IMR-90 (cell line): ENCODE measurements around the gene CDC37L1. TPM values are rescaled to one million over a fixed set of nuclear protein-coding genes. Genes with fewer than 3 reads are reported as not detected.

Experiments
- ATAC-seq: fragments of 200-7000 bp; cut with Tn5 transposase; 2 replicates; pipeline ENCODE4 v1.9.1; 2020; ENCODE audit warnings: low read depth, mild to moderate bottlenecking, moderate library complexity
- BruUV-seq: library from RNA; stranded (reverse); fragments of 400-500 nt; replicated peaks from 2 replicates; lab custom pipeline; 2021; lab: Mats Ljungman, UMichigan
- CTCF ChIA-PET: fragments of 300-600 bp; formaldehyde crosslinking; extraction: SDS; loops from one replicate; lab custom pipeline; 2021; ENCODE audit warnings: antibody characterized with exemption; lab: Yijun Ruan, JAX
- POLR2A ChIA-PET: fragments of 300-600 bp; sonication (Branson Sonifier 250); formaldehyde crosslinking; loops from one replicate; lab custom pipeline; 2022; ENCODE audit warnings: antibody characterized with exemption; ENCODE audit not compliant: unreplicated experiment; lab: Charles Lee
- DNase-seq: peaks from one replicate; pipeline ENCODE4 v3.0.0; 2013
- H2AFZ ChIP-seq: replicated peaks from 2 replicates; pipeline ENCODE3; 2013; ENCODE audit warnings: low read length, mild to moderate bottlenecking; ENCODE audit not compliant: poor library complexity
- H2AK5ac ChIP-seq: 2 replicates; pipeline ENCODE4 v1.6.1; 2013; ENCODE audit warnings: low read depth, low read length, inconsistent platforms
- H2AK9ac ChIP-seq: replicated peaks from 2 replicates; pipeline ENCODE3; 2013; ENCODE audit warnings: mild to moderate bottlenecking, low read depth, low read length, moderate library complexity; ENCODE audit not compliant: poor library complexity
- H2BK120ac ChIP-seq: 2 replicates; pipeline ENCODE4 v1.6.1; 2013; ENCODE audit warnings: low read depth, low read length, inconsistent platforms
- H2BK15ac ChIP-seq: 3 replicates; pipeline ENCODE4 v1.6.1; 2013; ENCODE audit warnings: low read depth, low read length, inconsistent platforms
- H2BK20ac ChIP-seq: 2 replicates; pipeline ENCODE4 v1.6.1; 2013; ENCODE audit warnings: low read depth, mild to moderate bottlenecking, inconsistent platforms, low read length, moderate library complexity
- H2BK5ac ChIP-seq: 2 replicates; pipeline ENCODE4 v1.6.1; 2013; ENCODE audit warnings: mild to moderate bottlenecking, low read depth, low read length, inconsistent platforms; ENCODE audit not compliant: poor library complexity, severe bottlenecking
- H3K14ac ChIP-seq: replicated peaks from 2 replicates; pipeline ENCODE4 v1.6.1; 2013; ENCODE audit warnings: low read depth, low read length, inconsistent platforms
- H3K18ac ChIP-seq: 2 replicates; pipeline ENCODE4 v1.6.1; 2013; ENCODE audit warnings: low read depth, low read length, control low read depth
- H3K23ac ChIP-seq: 2 replicates; pipeline ENCODE4 v1.6.1; 2013; ENCODE audit warnings: low read depth, low read length, inconsistent platforms
- H3K27ac ChIP-seq: 2 replicates; pipeline ENCODE4 v1.5.1; 2013; ENCODE audit warnings: mild to moderate bottlenecking, control low read depth, low read length; ENCODE audit not compliant: insufficient read depth
- H3K27me3 ChIP-seq: 2 replicates; pipeline ENCODE4 v1.6.1; 2013; ENCODE audit warnings: low read length; ENCODE audit not compliant: control insufficient read depth, insufficient read depth
- H3K36me3 ChIP-seq: 2 replicates; pipeline ENCODE4 v1.6.1; 2013; ENCODE audit warnings: low read length, mixed read lengths; ENCODE audit not compliant: control insufficient read depth, insufficient read depth
- H3K4ac ChIP-seq: 2 replicates; pipeline ENCODE4 v1.6.1; 2013; ENCODE audit warnings: low read depth, low read length, inconsistent platforms
- H3K4me1 ChIP-seq: 2 replicates; pipeline ENCODE4 v1.6.1; 2013; ENCODE audit warnings: low read length, mixed read lengths; ENCODE audit not compliant: control insufficient read depth, insufficient read depth
- H3K4me2 ChIP-seq: 2 replicates; pipeline ENCODE4 v1.6.1; 2013; ENCODE audit warnings: low read depth, mild to moderate bottlenecking, control low read depth, low read length, moderate library complexity
- H3K4me3 ChIP-seq: 2 replicates; pipeline ENCODE4 v1.5.1; 2013; ENCODE audit warnings: low read depth, mild to moderate bottlenecking, control low read depth, low read length, moderate library complexity; ENCODE audit not compliant: insufficient read depth
- H3K56ac ChIP-seq: 2 replicates; pipeline ENCODE4 v1.6.1; 2013; ENCODE audit warnings: low read length, inconsistent platforms; ENCODE audit not compliant: insufficient read depth; ENCODE audit errors: extremely low read depth
- H3K79me1 ChIP-seq, 2 experiments: 2 replicates each; pipeline ENCODE4 v1.6.1; 2013; ENCODE audit warnings: low read length in 2 of 2, inconsistent platforms in 1 of 2, low read depth in 1 of 2
- H3K9ac ChIP-seq: 2 replicates; pipeline ENCODE4 v1.6.1; 2013; ENCODE audit warnings: low read depth, low read length, control low read depth
- H3K9me1 ChIP-seq: 2 replicates; pipeline ENCODE4 v1.6.1; 2013; ENCODE audit warnings: low read length, inconsistent platforms; ENCODE audit not compliant: insufficient read depth
- H3K9me3 ChIP-seq: 2 replicates; pipeline ENCODE4 v1.6.1; 2013; ENCODE audit warnings: low read length; ENCODE audit not compliant: control insufficient read depth, insufficient read depth
- H4K20me1 ChIP-seq: 2 replicates; pipeline ENCODE4 v1.6.1; 2013; ENCODE audit warnings: low read length, inconsistent platforms; ENCODE audit not compliant: insufficient read depth
- H4K5ac ChIP-seq: 2 replicates; pipeline ENCODE4 v1.6.1; 2013; ENCODE audit warnings: mild to moderate bottlenecking, low read depth, low read length, control low read depth
- H4K8ac ChIP-seq, 2 experiments: 2 replicates each; pipeline ENCODE4 v1.6.1; 2013; ENCODE audit warnings: low read depth in 2 of 2, low read length in 2 of 2, control low read depth in 1 of 2, inconsistent platforms in 1 of 2
- H4K91ac ChIP-seq: 2 replicates; pipeline ENCODE4 v1.6.1; 2013; ENCODE audit warnings: low read depth, low read length, inconsistent platforms; ENCODE audit not compliant: insufficient read depth
- ELK1 ChIP-seq: fragments of 150-350 bp; IDR thresholded peaks from 2 replicates; pipeline ENCODE4 v1.6.1; 2016; ENCODE audit warnings: low read depth, mild to moderate bottlenecking, low read length, moderate library complexity, borderline replicate concordance
- MAFK ChIP-seq: IDR thresholded peaks from 2 replicates; pipeline ENCODE4 v1.6.1; 2012; ENCODE audit warnings: low read depth, low read length, improper control_type of control experiment
- MAZ ChIP-seq: IDR thresholded peaks from 2 replicates; pipeline ENCODE4 v1.6.1; 2012; ENCODE audit warnings: low read depth, mild to moderate bottlenecking, low read length, improper control_type of control experiment, moderate library complexity, borderline replicate concordance
- MXI1 ChIP-seq: IDR thresholded peaks from 2 replicates; pipeline ENCODE4 v1.6.1; 2012; ENCODE audit warnings: low read depth, mild to moderate bottlenecking, low read length, moderate library complexity, borderline replicate concordance
- RAD21 ChIP-seq: IDR thresholded peaks from 2 replicates; pipeline ENCODE4 v1.6.1; 2012; ENCODE audit warnings: low read length, improper control_type of control experiment
- WGBS, 2 experiments: methylation state at CpG; one replicate each; pipeline versions ENCODE4 v1.1.5 to v1.1.7; 2013; ENCODE audit warnings: missing lambda C conversion rate in 2 of 2; ENCODE audit not compliant: insufficient read length in 1 of 2; ENCODE audit errors: extremely low coverage in 2 of 2; 5-methylcytosine and 5-hydroxymethylcytosine counted together
- dilution Hi-C: fragments of 300-500 bp; cut with HindIII; formaldehyde crosslinking; loops from one replicate; pipeline ENCODE4 v1.14.3; 2018; ENCODE audit warnings: low sequenced_read_pairs; ENCODE audit not compliant: unreplicated experiment
- in situ Hi-C: fragments of 300-500 bp; cut with MboI; formaldehyde crosslinking; loops from 3 replicates; pipeline ENCODE4 v1.14.3; 2019; ENCODE audit warnings: low sequenced_read_pairs, inconsistent platforms, mixed read lengths
- intact Hi-C: fragments of 100-400 bp; cut with micrococcal nuclease; formaldehyde crosslinking; loops from 2 replicates; pipeline ENCODE4 v1.10.0; 2022
- polyA plus RNA-seq, 3 experiments: library from polyadenylated mRNA; depleted of rRNA; stranded (reverse); fragments of >200 nt; gene quantifications; 2 replicates each; pipeline ENCODE4 v1.2.3, GENCODE V29; 2012; ENCODE audit warnings: low replicate concordance in 1 of 3
- total RNA-seq: library from RNA; depleted of rRNA; stranded (reverse); fragments of >200 nt; gene quantifications from 2 replicates; pipeline ENCODE4 v1.2.3, GENCODE V29; 2012

CDC37L1 gene
- total and polyA plus RNA-seq, 2 of the 4 experiments (the other 2 are of a cell fraction): 6.6 to 7.3 TPM

- TF ChIP-seq MAFK (no peak), RAD21 (no peak), ELK1 (no peak), MAZ (no peak), MXI1 (no peak)
- ChIA-PET CTCF (no interaction called here), POLR2A (no interaction called here)
- Histone ChIP-seq H3K9me3 (no peaks in the 10 kb centered on the region), H3K4me1 (no peaks in the 10 kb centered on the region), H3K4ac (no peak overlapping the region), H2BK5ac (no peak overlapping the region), H3K4me3 (no peak overlapping the region), H3K14ac (no peak overlapping the region), H2BK15ac (no peak overlapping the region), H4K8ac (no peak overlapping the region), H2BK20ac (no peak overlapping the region), H2AK9ac (no peak overlapping the region), H3K23ac (no peak overlapping the region), H3K79me1 (peaks cover 28 to 52% of the 10 kb centered on the region in 2 experiments), H4K20me1 (peaks cover 15% of the 10 kb centered on the region), H3K56ac (no peak overlapping the region), H3K27ac (no peak overlapping the region), H3K4me2 (no peak overlapping the region), H3K27me3 (no peaks in the 10 kb centered on the region), H2BK120ac (no peak overlapping the region), H4K5ac (no peak overlapping the region), H3K18ac (no peak overlapping the region), H2AFZ (no peak overlapping the region), H3K36me3 (0 out of 2 replicates have a peak, but pooled peaks cover 2% of the 10 kb centered on the region), H3K9me1 (peaks cover 3% of the 10 kb centered on the region), H2AK5ac (no peak overlapping the region), H4K91ac (no peak overlapping the region), H3K9ac (no peak overlapping the region)
- WGBS, 2 experiments: no CpG with 5 or more reads among the region's 1 CpG
- in situ Hi-C loops: no loop called here
- intact Hi-C loops: loop anchor here (5.0 kb wide), 1 partner anchor 45 kb away; no protein-coding TSS in a partner anchor
- DNase-seq (no peak), ATAC-seq (no peak)
- no TSS peak for BruUV-seq
- dilution Hi-C loops: no loop called here
Measured at GRCh38 chr9:4727593-4727992, 48.2 kb downstream of the CDC37L1 start.
